GM06990 (cell line): ENCODE measurements around the gene CHAC1.

ENCODE experiments used
- DNase-seq: peaks from one replicate; pipeline ENCODE4 v3.0.0-alpha.2; 2011; ENCODE audit not compliant: insufficient read length; ENCODE audit errors: extremely low read depth
- H3K27me3 ChIP-seq: replicated peaks from 2 replicates; pipeline ENCODE4 v1.6.0; 2011; ENCODE audit warnings: low read length; ENCODE audit not compliant: control insufficient read depth, insufficient read depth
- H3K36me3 ChIP-seq: 2 replicates; pipeline ENCODE4 v1.5.1; 2011; ENCODE audit warnings: low read length; ENCODE audit not compliant: control insufficient read depth, insufficient read depth
- H3K4me3 ChIP-seq: replicated peaks from 2 replicates; pipeline ENCODE4 v1.5.1; 2011; ENCODE audit warnings: low read depth, mild to moderate bottlenecking, control low read depth, low read length
- CTCF ChIP-seq: IDR thresholded peaks from 2 replicates; pipeline ENCODE4 v1.5.1; 2011; ENCODE audit warnings: low read length, control low read depth, mild to moderate bottlenecking, inconsistent platforms; ENCODE audit not compliant: insufficient read depth, poor library complexity, severe bottlenecking

CHAC1 gene

GRCh38 chr15:40976819-40977218 lies 23.5 kb downstream of the CHAC1 start:
- peaks cover 28% of the 10 kb centered on the region for H3K36me3 ChIP-seq
- no peak for TF ChIP-seq CTCF
- DNase-seq, result no peak
- no peak overlapping the region for H3K4me3 ChIP-seq
- no peaks in the 10 kb centered on the region for H3K27me3 ChIP-seq

- Histone ChIP-seq H3K36me3 (peaks cover 35% of the 10 kb centered on the region), H3K27me3 (no peaks in the 10 kb centered on the region), H3K4me3 (no peak overlapping the region)
- no peak for TF ChIP-seq CTCF
- DNase-seq, result no peak
Observed at GRCh38 chr15:40978141-40978540, 24.9 kb downstream of the CHAC1 start.

GRCh38 chr15:40978562-40978961 lies 25.3 kb downstream of the CHAC1 start:
- no peak overlapping the region for H3K4me3 ChIP-seq
- TF ChIP-seq CTCF, result no peak
- DNase-seq, result no peak
- H3K27me3 ChIP-seq, result no peaks in the 10 kb centered on the region
- peaks cover 35% of the 10 kb centered on the region for H3K36me3 ChIP-seq

- H3K36me3 ChIP-seq, result peaks cover 47% of the 10 kb centered on the region
Observed at GRCh38 chr15:40981186-40981585, 27.9 kb downstream of the CHAC1 start.

GRCh38 chr15:40982855-40983254 lies 29.6 kb downstream of the CHAC1 start:
- Histone ChIP-seq H3K4me3 (no peak overlapping the region), H3K36me3 (peaks cover 48% of the 10 kb centered on the region), H3K27me3 (no peaks in the 10 kb centered on the region)
- TF ChIP-seq CTCF, result no peak
- no peak for DNase-seq

More at GRCh38 chr15:40981186-40981585, 27.9 kb downstream of the CHAC1 start:
- DNase-seq, result no peak
- no peaks in the 10 kb centered on the region for H3K27me3 ChIP-seq
- no peak for TF ChIP-seq CTCF
- H3K4me3 ChIP-seq, result no peak overlapping the region

- no peak for DNase-seq
- no peak overlapping the region for H3K4me3 ChIP-seq
- TF ChIP-seq CTCF, result no peak
- H3K27me3 ChIP-seq, result no peaks in the 10 kb centered on the region
- peaks cover 44% of the 10 kb centered on the region for H3K36me3 ChIP-seq
Observed at GRCh38 chr15:40984406-40984805, 31.1 kb downstream of the CHAC1 start.
